Measurements from ENCODE around the gene MS4A15. TPM values are rescaled to one million over a fixed set of nuclear protein-coding genes. Genes with fewer than 3 reads are reported as not detected.

MS4A15 gene
- total RNA-seq, 1 experiment from 2014 or later = not detected

DNA sequence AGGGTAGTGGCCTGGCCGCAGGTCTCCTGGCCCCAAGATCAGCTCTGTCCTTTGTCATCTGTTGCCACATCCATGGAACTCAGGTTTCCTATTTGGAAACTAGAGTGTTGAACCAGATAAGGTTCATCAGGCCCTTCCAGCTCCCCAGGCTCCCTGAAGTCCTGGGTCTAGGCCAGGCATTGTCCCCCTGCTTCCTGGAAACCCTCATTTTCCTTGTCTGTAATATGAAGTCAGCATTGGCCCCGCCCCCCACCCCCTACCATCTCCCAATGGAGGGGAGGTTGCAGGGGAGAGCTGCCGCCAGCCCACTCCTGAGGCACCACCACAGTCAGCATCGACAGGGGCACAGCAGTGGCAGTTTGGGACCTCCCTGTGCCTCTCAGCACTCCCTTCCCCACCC lies 19.5 kb downstream of the MS4A15 start:
- DNase-seq (ENCODE audit: low read depth) = no peak

DNA sequence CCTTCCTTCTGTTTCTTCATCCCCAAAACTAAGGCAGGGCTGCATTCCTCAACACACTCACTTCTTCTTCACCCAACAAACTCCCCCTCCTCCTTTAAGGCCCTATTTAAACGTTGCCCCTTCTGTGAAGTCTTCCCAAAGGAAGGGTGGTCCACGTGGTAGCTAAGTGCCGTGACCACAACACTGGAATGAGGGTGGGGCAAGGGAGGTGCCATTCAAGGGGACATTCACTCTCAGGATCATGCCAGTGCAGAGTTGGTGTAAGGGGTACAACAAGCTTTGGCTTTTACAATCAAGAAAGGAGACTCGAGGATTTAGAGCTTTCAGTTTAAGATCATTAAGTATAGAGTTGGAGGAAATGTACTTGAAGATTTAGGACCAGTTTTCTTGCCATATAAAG lies 20.4 kb downstream of the MS4A15 start:
- DNase-seq (ENCODE audit: low read depth) = no peak

DNA sequence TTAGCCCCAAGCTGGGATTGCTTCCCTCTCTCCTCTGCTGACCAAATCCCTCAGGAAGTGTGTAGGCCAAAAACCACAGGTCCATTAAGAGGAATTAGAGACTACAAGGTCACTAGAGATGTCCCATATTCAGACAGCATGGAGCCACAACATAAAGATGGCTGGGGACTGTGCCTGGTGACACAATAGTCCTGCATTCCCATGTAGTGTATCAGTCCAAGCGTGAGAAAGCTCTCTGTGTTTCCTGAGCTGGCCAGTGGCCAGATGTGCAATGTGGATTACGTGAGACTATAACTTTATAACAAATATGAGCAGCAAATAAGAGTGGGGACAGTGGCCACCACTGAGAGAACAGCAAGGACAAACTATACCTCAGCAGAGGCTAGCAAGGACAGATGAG lies 20.9 kb downstream of the MS4A15 start:
- DNase-seq (ENCODE audit: low read depth) = peak; percentile 88

DNA sequence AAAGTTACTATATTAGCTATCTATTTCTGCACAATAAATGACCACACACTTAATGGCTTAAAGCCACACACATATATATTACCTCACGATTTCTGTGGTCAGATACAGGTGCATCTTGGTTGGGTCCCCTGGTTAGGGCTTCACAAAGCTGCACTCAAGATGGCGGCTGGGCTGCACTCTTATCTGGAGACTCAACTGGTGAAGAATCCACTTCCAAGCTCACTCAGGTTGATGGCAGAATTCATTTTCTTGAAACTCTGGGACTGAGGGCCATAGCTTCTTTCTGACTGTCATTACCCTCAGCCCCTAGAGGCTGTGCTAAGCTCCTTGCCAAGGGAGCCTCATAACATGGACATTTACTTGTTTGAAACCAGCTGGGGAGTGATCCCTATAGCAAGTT lies 23.4 kb downstream of the MS4A15 start:
- DNase-seq (ENCODE audit: low read depth) = no peak

DNA sequence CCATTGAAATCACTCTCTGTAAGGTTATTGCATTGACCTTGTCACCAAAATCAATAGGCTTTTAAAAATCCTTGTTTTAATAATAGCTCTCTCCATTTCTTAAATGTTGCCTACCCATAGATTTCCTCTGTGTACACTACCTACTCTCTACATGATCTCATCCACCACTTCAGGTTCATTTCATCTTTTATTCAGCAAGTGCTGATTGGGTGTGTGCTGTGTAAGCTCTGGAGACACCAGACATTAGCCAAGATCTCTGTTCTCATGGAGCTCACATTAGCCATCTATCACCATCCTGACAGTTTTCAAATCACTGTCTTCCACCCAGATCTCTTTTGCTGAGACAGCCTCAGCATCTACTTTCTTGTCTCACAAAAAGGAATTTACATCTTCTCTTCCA lies 24.1 kb downstream of the MS4A15 start:
- no peak for DNase-seq (ENCODE audit: low read depth)

DNA sequence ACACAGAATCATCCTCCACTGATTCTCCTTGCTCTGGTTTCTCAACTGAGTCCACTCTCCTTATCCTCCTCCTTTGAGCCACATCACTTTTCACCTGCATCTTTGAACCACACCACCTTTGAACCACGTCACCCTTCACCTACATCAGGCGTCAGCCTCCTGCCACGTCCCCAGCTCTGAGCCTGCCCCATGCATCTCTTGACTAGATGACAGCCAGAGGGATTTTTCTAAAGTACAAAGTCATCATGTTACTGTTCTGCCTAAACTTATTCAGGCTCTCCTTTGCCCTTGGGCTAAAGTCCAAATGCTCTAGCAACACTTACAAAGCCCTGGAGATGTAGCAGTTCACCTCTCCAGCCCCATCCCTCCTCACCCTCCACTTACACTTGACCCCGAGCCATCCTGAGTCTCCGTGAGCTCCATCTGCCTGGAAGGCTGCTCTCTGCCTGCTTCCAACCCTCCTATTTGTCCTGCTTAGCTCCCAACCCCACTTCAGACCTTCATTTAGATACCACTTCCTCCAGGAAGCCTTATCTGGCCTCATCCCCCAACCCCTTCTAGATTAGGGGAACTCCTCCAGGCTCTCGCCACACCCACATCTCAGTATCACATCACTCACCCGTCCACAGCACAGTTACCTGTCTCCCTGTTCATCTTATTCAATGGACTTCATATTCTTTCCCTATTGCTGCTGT lies 24.8 kb downstream of the MS4A15 start:
- DNase-seq (ENCODE audit: low read depth) = no peak

DNA sequence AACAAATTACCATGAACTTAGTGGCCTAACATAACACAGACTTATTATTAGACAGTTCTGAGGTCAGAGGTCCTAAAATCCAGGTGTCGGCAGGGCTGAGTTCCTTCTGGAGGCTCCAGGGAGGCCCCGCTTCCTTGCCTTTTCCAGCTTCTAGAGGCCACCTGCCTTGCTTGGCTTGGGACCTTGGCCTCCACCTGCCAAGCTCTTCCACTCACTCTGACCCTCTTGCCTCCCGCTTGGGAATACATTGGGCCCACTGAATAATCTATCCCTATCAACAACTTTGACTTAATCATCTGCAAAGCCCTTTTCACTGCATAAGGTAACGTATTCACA lies 25.3 kb downstream of the MS4A15 start:
- DNase-seq (ENCODE audit: low read depth) = no peak

DNA sequence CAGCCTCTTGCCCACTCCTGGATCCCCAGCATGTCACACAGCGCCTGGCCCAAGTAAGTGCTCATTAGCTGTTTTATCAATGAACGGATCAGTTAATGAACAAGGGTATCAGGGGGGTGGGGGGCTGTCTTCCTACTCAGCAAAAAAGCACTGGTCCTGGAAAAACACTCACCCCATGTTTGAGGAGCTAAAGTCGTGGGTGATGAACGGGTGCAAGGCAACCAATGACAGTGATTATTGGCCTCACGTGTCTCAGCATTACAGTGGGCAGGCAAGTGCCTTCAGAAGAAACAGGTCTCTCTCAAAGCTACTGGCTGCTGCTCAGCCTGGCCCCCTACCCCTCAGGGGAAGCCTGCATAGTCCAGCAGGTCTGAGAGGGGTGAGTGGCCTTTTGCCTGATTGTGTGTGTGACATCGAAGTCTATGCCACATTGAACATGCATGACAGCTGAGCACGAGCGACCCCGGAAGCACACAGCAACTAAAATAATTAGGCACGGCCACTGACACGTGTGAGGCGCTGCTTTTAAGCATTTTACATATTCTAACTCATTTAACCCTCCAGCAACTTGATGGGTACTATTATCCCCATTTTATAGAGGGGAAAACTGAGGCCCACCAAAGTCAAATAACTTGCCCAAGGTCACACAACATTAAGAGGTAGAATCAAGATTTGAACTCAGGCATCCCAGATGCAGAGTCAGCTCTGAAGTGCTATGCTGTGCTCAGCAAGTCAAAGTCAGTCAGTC lies 25.9 kb downstream of the MS4A15 start:
- DNase-seq (ENCODE audit: low read depth) = no peak

DNA sequence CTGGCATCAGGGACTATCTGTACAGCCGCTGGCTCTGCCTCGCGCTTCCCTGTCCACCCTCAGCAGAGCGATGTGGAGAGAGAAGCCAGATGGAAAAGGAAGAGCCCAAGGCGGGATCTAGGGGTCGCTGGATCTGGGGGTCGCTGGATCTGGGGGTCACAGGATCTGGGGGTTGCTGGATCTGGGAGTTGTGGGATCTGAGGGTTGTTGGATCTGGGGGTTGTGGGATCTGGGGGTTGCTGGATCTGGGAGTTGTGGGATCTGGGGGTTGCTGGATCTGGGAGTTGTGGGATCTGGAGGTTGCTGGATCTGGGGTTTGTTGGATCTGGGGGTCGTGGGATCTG lies 26.4 kb downstream of the MS4A15 start:
- DNase-seq (ENCODE audit: low read depth) = no peak

DNA sequence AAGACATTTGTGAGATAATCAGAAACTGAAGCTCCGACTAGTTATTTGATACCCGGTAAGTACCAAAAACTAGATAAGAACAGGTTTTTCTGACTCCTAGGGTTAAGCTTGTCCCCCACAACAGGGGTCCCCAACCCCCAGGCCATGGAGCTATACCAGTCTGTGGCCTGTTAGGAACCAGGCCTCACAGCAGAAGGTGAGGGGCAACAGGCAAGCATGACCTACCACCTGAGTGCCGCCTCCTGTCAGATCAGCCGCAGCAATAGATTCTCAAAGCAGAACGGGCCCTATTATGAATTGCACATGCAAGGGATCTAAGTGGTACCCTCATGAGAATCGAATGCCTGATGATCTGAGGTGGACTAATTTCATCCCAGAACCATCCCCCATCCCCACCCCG lies 27.2 kb downstream of the MS4A15 start:
- DNase-seq (ENCODE audit: low read depth) = no peak

DNA sequence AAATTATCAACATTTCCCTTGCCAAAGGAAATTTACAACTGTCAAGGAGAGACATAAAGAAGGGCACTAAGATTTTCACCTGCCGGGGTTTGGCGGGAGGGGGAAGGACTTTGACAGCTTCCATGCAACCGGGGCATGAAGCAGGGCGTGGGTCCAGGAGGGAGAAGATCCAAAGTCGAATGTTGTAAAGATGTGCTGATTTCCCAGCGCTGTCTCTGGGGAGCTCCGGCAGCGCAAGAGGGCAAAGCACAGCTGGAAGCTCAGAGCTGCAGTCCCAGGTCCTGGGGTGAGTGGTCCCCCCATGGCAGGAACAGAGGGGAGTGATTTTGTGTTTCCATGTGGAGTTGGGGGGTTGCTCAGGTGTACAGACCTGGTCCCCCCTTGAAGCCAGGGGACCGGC lies 28.5 kb downstream of the MS4A15 start, which contains the start of gene MS4A10:
Gene MS4A10 (plus strand): TSS at position 198 of the 400 bp plus-strand sequence. CDS start 5,003 bp downstream, outside the sequence.
- DNase-seq (ENCODE audit: low read depth) = no peak

DNA sequence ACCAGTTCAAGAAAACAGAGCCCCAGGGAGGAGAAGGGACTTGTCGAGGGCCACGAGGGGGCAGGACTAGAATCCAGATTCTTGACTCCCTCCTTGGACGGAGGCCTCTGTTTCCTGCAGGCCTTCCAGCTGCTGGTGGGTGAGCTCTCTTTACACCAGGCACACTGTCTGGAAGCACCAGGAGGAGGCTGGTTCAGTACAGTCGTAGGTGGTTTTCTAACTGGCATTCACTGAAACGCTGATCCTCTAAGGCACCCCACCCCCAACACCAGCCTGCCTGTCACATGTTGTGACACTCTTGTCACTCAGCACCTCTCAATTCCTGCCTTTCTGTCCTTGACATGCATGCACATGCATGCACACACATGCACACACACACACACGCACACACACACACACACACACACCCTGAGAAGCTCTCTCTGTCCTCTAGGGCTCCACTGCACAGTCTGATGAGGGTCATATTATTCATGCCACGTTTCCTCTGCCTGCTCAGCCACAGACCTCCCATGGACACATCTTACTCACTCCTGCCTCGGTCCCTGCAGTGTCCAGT lies 29.2 kb downstream of the MS4A15 start:
- peak; percentile 69 for DNase-seq (ENCODE audit: low read depth)

DNA sequence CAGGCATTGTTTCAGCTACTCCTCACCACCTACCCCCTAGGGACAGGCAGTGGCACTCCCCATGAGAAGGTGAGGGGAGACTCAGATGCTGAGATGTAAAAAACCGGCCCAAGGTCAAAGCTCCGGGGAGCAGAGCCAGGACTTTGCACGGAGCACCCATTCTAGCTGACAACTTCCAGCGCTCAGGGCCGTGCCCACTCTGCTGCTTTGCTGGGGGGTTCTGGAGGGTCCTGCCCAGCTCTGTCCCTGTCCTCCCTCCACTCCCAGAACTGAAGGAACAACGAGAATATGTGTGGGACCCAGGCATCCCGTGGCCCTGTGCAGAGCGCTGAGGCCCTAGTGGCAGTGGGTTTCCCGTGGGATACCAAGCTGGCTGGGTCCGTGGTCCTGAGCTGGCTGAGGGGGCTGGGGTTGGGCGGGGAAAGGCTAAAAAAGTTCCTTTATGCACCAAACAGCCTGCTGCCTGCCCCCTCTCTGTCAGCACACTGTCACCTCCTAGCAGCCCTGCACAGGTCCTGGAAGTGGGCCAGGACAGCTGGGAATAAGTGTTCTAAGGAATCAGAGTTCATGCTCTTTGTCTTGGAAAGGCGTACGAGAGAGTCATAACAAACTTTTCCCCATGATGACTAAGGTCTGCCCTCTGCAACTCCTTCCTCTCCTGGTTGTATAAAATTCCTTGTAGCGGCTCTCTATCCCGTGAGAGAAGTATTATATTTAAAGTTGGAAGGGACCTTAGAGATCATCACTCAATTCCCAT lies 30.3 kb downstream of the MS4A15 start:
- peak; percentile 91 for DNase-seq (ENCODE audit: low read depth)

DNA sequence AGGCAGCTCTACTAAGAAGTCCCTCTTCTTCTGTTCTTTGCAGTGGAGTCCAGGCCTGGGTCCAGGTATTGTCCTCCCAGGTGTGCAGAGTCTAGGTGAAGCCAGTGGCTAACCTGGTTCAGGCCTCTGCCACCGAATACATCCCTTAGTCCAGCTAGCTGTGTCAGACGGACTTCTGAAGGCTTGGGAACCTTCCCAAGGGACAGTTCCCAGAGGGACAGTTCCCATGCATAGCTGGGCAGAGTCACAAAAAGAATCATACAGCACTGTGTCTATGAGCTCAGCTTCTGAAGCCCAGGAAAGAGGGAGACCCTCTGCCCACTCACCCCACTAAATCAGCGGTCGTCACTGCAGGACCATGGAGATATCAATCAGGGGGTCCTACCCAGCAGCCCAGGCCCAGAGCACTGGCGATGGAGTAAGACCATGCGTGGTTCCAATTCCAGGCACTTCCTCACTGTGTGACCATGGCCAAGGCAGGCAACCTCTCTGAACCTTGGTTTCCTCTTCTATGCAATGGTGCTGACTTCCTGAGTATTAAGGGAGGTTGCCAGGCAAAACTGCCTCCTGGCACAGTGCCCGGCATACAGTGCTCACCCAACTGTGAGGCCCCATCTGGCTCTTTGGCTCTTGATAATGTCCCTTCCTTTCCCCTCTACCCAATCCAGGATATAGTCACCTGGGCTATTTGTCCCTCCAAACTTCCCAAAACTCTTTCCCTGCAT lies 31.9 kb downstream of the MS4A15 start:
- no peak for DNase-seq (ENCODE audit: low read depth)

DNA sequence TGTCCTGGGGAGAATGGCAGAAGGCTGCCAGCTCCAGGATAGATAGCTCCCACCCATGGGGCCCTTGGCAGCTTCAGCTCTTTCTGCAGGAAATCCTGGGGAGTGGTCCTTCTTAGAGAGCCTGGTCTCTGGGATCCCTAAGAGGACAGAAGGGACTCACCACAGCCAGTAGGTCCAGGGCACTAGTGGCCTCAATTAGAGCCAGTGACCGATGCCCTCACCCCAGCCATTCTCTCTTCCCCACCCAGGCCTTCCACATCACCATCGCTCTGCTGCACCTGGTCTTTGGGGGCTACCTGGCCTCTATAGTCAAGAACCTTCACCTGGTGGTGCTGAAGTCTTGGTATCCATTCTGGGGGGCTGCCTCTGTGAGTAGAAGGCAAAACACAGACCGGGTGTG lies 34.1 kb downstream of the MS4A15 start:
- DNase-seq (ENCODE audit: low read depth) = no peak

DNA sequence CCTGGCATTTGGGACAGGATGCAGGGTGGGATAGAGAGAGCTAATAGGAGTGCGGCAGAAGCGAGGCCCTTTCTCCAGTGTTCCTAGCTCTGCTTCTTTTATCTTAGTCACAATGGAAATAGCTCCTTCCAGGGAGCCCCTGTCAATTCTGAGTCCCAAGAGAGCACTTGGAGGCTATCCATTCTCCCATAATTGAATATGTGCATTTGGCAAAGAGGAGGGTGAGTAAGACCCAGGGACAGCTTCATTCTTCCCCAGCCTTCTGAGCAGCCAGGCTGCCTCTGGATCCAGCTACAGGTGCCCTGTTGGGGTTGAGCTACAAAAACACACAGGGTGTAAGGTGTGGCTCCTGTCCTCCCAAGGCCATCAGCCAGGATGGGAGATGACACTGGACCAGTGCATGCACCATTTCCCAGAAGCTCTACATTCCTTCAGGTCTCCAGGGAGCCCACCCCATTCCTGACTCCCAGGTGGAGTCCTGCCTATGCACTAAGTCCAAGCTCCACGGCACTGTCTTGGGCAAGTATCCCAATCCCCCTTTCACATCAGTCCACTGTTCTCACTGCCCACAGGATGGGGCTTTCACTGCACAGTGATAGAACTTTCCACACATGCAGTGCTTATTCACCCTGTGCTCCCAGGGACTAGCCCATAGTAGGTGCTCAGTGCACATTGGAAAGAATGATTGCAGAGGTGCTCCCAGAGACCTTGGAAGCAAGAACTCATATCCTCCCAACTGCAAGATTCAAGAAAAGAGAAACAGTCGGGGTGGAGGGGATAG lies 34.7 kb downstream of the MS4A15 start:
- no peak for DNase-seq (ENCODE audit: low read depth)

DNA sequence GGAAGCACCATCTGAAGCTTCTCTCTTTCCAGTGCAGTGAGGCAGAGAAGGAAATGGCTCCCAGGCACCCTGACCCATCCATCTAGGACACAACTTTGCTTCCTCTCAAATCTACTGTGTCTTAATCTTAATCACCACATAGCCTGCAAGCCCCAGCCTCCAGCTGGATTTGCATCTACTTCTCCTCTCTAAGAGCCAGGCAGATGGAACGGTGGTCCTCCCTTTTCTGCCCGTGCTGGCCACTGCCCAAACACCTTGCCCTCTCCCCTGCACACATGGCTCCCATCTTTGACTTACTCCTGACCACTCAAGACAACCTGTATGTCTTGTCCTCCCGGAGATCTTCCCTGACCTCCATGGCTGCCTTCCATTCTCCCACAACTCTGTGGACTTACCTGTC lies 35.9 kb downstream of the MS4A15 start:
- DNase-seq (ENCODE audit: low read depth) = no peak

DNA sequence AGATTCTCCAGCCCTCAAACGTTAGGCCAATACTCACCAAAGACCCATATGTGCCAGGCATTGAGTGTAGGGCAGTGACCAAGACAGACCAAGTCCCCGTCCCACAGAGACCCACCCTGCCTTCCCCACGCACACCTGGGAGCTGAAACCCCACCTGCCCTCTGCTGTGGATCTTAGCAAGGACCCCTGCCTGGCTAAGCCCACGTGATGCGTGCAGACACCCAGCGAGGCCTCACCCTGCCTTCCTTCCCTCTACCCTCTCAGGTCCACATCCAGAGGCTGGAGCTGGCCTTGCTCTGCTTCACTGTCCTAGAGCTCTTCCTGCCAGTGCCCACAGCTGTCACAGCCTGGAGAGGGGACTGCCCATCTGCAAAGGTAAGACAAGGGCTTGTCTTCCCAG lies 38.6 kb downstream of the MS4A15 start:
- no peak for DNase-seq (ENCODE audit: low read depth)

DNA sequence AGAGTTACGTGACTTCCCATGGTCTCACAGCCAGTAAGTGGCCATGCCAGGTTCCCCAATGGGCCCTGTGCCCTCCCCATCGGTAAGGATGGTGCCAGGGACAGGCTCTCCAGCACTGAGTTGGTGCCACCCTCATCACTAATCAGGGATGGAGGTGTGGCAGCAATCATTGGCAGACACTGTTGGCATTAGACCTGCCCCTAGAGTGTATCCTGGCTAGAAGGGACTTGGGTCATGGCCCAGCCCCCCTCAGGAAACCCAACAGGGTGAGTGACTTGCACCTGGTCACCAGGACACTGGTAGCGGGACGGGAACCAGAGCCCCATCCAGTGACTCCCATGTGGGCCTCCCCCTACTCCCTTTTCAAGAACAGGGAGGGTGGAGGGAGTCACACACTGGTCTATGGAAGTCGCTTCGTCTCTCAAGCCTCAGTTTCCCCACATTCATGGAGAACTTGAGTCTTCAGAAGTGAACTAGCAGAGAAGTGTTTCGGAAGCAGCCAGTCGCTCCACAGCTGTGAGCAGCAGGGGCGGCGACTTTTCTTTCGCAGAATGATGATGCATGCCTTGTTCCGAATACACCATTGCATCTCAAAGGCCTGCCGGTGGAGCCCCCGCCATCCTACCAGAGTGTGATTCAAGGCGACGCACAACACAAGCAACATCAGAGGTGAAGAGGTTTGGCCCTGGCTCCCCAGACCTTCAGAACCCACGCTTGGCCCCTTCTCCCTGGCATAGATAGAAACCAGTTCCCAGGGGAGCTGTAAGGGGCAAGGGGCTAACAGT lies 41.4 kb downstream of the MS4A15 start:
- no peak for DNase-seq (ENCODE audit: low read depth)

DNA sequence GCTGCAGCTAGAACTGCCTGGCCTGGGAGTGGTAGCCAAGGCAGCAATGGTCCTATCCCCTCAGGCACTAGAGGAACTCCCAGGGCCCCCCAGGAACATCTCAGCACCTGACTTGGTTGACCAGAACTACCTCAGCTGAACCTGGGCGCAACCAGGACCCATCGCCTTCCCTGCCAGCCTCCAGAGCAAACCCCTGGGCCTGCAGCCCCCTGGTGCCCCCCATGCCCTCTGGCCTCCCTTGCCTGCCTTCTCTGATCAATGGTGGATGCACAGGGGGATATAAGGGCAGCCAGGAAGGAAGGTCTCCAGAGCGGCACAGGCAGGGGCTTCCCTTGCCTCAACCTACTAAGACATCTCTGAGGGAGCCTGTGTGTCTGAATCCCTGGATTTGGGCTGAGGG lies 42.0 kb downstream of the MS4A15 start:
- no peak for DNase-seq (ENCODE audit: low read depth)

All from M059J (cell line).